Measurements from ENCODE around the gene PPFIA2. TPM values are rescaled to one million over a fixed set of nuclear protein-coding genes. Genes with fewer than 3 reads are reported as not detected.

PPFIA2 gene
- total RNA-seq, 1 donor from 2014 or later, result not detected

DNA sequence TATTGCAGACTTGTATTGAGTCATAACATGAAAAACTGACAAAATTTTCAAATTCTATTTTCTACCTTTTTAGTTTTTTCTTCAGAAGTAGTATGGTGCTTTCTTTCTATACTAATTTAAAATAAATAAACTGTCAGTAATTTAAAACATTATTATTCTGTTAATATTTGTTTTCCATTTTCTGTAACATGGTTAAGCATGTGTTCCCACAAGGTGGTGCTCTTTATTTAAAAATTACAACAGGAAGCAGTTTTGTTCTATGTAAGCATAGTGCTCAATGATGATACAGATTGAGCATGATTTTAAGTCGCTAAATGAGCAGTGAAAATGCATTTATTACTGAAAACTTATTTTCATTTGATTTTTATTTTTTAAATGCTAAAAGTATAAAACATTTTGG lies 114.6 kb downstream of the PPFIA2 start:
- Mint-ChIP-seq H3K9me3 (ENCODE audit: unreplicated experiment) (no peaks in the 10 kb centered on the region), H3K36me3 (ENCODE audit: low read depth, unreplicated experiment) (no peaks in the 10 kb centered on the region), H3K4me3 (ENCODE audit: unreplicated experiment) (no peak overlapping the region), H3K27ac (ENCODE audit: unreplicated experiment) (no peak overlapping the region), H3K4me1 (ENCODE audit: unreplicated experiment) (no peaks in the 10 kb centered on the region), H3K27me3 (ENCODE audit: unreplicated experiment) (no peaks in the 10 kb centered on the region)
- DNase-seq (ENCODE audit: low spot score), result no peak
- TF ChIP-seq, protein P1, sequence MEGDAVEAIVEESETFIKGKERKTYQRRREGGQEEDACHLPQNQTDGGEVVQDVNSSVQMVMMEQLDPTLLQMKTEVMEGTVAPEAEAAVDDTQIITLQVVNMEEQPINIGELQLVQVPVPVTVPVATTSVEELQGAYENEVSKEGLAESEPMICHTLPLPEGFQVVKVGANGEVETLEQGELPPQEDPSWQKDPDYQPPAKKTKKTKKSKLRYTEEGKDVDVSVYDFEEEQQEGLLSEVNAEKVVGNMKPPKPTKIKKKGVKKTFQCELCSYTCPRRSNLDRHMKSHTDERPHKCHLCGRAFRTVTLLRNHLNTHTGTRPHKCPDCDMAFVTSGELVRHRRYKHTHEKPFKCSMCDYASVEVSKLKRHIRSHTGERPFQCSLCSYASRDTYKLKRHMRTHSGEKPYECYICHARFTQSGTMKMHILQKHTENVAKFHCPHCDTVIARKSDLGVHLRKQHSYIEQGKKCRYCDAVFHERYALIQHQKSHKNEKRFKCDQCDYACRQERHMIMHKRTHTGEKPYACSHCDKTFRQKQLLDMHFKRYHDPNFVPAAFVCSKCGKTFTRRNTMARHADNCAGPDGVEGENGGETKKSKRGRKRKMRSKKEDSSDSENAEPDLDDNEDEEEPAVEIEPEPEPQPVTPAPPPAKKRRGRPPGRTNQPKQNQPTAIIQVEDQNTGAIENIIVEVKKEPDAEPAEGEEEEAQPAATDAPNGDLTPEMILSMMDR (IDR thresholded peaks at IDR 0.05; ENCODE audit: unreplicated experiment), result peak; percentile 57

DNA sequence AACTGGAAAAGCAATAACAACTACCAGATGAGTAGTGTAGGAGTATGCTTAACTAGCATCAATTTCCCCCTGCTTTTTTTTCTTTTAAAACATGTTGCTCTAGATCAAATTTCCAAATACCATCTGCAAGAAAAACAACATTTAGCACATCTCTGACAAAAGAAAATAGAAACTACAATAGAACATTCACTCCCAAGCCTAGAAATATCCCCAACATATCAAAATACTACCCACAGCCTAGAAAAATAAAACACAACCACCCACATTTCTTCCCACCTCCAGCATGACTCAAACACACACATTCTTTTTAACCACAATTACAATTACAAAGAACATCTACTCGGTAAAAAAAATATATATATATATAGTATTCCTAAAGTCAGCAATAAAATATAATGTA lies 120.0 kb downstream of the PPFIA2 start:
- TF ChIP-seq, protein P1 (IDR thresholded peaks at IDR 0.05; ENCODE audit: unreplicated experiment), result no peak
- DNase-seq (ENCODE audit: low spot score), result no peak
- no peaks in the 10 kb centered on the region for H3K4me1 Mint-ChIP-seq (ENCODE audit: unreplicated experiment)

DNA sequence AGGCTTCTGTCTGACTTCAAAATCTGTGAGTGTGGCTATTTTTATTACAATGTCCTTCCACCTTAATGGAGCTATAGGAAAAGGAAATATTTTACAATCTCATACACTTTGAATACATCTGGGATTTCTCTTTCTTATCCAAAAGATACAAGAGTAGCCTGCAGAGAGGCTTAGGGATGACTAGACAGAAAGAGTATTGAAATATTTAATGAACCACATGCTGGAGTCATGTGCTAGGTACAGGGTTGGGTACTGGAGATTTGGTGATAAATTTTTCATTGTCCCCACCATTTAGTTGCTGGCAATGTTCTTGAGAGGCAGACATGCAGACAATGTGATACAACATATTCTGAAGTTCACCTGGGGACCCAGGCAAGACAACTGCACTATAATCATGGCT lies 126.0 kb downstream of the PPFIA2 start:
- H3K4me1 Mint-ChIP-seq (ENCODE audit: unreplicated experiment), result no peaks in the 10 kb centered on the region
- H3K9me3 Mint-ChIP-seq (ENCODE audit: unreplicated experiment), result no peaks in the 10 kb centered on the region
- H3K27ac Mint-ChIP-seq (ENCODE audit: unreplicated experiment), result no peak overlapping the region

More for the DNA sequence above, 120.0 kb downstream of the PPFIA2 start:
- Mint-ChIP-seq H3K36me3 (ENCODE audit: low read depth, unreplicated experiment) (no peaks in the 10 kb centered on the region), H3K27me3 (ENCODE audit: unreplicated experiment) (no peaks in the 10 kb centered on the region), H3K27ac (ENCODE audit: unreplicated experiment) (no peak overlapping the region), H3K9me3 (ENCODE audit: unreplicated experiment) (no peaks in the 10 kb centered on the region), H3K4me3 (ENCODE audit: unreplicated experiment) (no peak overlapping the region)

DNA sequence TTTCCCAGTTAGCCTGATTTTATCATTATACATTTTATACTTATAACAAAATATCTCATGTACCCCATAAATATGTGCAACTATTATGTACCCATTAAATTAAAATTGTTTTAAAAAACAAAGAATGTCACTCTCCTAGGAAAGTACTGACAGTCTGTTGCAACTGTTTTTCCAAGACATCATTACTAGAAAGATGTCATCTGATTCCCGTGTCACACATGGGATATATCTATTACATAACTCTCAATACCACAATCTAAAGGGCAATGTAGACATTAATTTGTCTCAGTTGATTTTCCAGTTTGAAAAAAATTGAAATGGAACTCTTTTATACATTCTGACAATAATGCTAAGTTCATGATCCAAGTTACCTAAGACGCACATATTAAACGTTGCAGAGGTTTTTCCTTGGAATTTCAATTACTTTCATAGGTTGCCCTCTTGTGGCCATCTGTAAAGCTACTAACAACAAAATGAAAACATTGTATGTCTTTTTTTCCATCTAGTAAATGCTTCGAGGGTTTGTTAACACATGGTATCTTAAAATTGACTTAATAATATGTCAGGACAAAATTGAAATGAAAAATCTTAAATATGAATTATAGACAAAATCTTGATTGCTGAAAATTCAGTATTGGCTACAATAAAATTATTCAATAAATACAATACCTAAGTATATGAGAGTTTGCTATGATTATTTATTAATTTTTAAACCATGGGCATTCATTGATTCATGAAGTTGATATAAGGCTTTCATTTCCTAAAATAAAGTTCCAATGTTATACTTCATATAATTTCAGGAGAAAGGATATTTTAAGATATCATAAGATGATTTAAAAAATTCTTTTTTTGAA lies 131.6 kb downstream of the PPFIA2 start:
- Mint-ChIP-seq H3K36me3 (ENCODE audit: low read depth, unreplicated experiment) (no peaks in the 10 kb centered on the region), H3K9me3 (ENCODE audit: unreplicated experiment) (no peaks in the 10 kb centered on the region), H3K27me3 (ENCODE audit: unreplicated experiment) (no peaks in the 10 kb centered on the region), H3K4me3 (ENCODE audit: unreplicated experiment) (no peak overlapping the region), H3K4me1 (ENCODE audit: unreplicated experiment) (no peaks in the 10 kb centered on the region), H3K27ac (ENCODE audit: unreplicated experiment) (no peak overlapping the region)
- peak; percentile 23 for DNase-seq (ENCODE audit: low spot score)
- TF ChIP-seq, protein P1 (IDR thresholded peaks at IDR 0.05; ENCODE audit: unreplicated experiment), result peak; percentile 78

More for the DNA sequence above, 126.0 kb downstream of the PPFIA2 start:
- no peaks in the 10 kb centered on the region for H3K36me3 Mint-ChIP-seq (ENCODE audit: low read depth, unreplicated experiment)
- H3K4me3 Mint-ChIP-seq (ENCODE audit: unreplicated experiment), result no peak overlapping the region
- TF ChIP-seq, protein P1 (IDR thresholded peaks at IDR 0.05; ENCODE audit: unreplicated experiment), result no peak
- no peaks in the 10 kb centered on the region for H3K27me3 Mint-ChIP-seq (ENCODE audit: unreplicated experiment)
- no peak for DNase-seq (ENCODE audit: low spot score)

DNA sequence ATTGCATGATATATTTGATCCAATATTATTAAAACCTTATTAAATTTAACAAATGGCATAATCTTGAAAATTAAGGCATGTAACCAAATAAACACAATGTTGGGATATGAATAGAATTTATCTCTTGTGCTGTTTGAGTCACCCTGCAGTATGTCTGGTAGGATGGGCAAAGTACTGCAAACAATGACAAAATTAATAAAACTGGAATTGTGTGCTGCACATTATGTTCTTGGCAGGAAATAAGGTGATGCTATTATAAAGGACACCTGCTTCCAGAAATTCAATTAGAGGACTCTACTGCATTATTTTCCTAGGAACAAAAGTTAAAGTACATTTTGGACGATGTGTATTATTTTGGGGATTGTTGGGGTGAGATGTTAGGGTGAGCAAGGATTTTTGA lies 132.7 kb downstream of the PPFIA2 start:
- H3K27me3 Mint-ChIP-seq (ENCODE audit: unreplicated experiment), result no peaks in the 10 kb centered on the region
- no peak overlapping the region for H3K27ac Mint-ChIP-seq (ENCODE audit: unreplicated experiment)
- no peaks in the 10 kb centered on the region for H3K4me1 Mint-ChIP-seq (ENCODE audit: unreplicated experiment)
- no peak overlapping the region for H3K4me3 Mint-ChIP-seq (ENCODE audit: unreplicated experiment)
- H3K9me3 Mint-ChIP-seq (ENCODE audit: unreplicated experiment), result no peaks in the 10 kb centered on the region
- no peaks in the 10 kb centered on the region for H3K36me3 Mint-ChIP-seq (ENCODE audit: low read depth, unreplicated experiment)
- no peak for DNase-seq (ENCODE audit: low spot score)
- TF ChIP-seq, protein P1 (IDR thresholded peaks at IDR 0.05; ENCODE audit: unreplicated experiment), result no peak

Measured in endothelial cell (in vitro differentiated cells).